Brain microvascular endothelial cell (primary cell): ENCODE data around the gene LMNB1.
A peak's percentile ranks its signal among the peaks of the same experiment; 100 is the strongest.

Experiments
- DNase-seq: peaks from one replicate; pipeline ENCODE4 v3.0.0-alpha.2; 2020
- H3K27ac ChIP-seq: fragments of 250-450 bp; sonication (Bioruptor Pico); 2 replicates; pipeline ENCODE4 v1.5.1; 2020; ENCODE audit warnings: mild to moderate bottlenecking, moderate library complexity
- H3K27me3 ChIP-seq: fragments of 250-450 bp; sonication (Bioruptor Pico); replicated peaks from 2 replicates; pipeline ENCODE4 v1.5.1; 2020; ENCODE audit warnings: mild to moderate bottlenecking
- H3K36me3 ChIP-seq: fragments of 250-450 bp; sonication (Bioruptor Pico); replicated peaks from 2 replicates; pipeline ENCODE4 v1.5.1; 2020; ENCODE audit warnings: mild to moderate bottlenecking
- H3K4me3 ChIP-seq: 2 replicates; pipeline ENCODE4 v1.5.1; 2011; ENCODE audit warnings: low read depth, mild to moderate bottlenecking, control low read depth, low read length, moderate library complexity
- CTCF ChIP-seq: IDR thresholded peaks from 2 replicates; pipeline ENCODE4 v1.5.1; 2011; ENCODE audit warnings: low read depth, mild to moderate bottlenecking, moderate library complexity, low read length, control low read depth, inconsistent platforms; ENCODE audit errors: missing control alignments
- in situ Hi-C: cut with HindIII; loops from 2 replicates; pipeline ENCODE4 v1.10.0; 2017; ENCODE audit warnings: low sequenced_read_pairs, low pct_ligation_motif_present

The LMNB1 gene

GRCh38 chr5:126846344-126846743 is 69.4 kb downstream of the LMNB1 start:
- Histone ChIP-seq H3K27ac (no peak overlapping the region), H3K27me3 (no peaks in the 10 kb centered on the region), H3K36me3 (no peaks in the 10 kb centered on the region), H3K4me3 (no peak overlapping the region)
- DNase-seq, result no peak
- peak; percentile 26 for TF ChIP-seq CTCF
- in situ Hi-C loops, result no loop called here

- Histone ChIP-seq H3K4me3 (no peak overlapping the region), H3K36me3 (no peaks in the 10 kb centered on the region), H3K27me3 (no peaks in the 10 kb centered on the region), H3K27ac (no peak overlapping the region)
- in situ Hi-C loops, result no loop called here
- DNase-seq, result no peak
- TF ChIP-seq CTCF, result no peak
These were observed 70.0 kb downstream of the LMNB1 start for GRCh38 chr5:126846744-126847455.

GRCh38 chr5:126847456-126847820 is 70.5 kb downstream of the LMNB1 start:
- Histone ChIP-seq H3K36me3 (no peaks in the 10 kb centered on the region), H3K4me3 (no peak overlapping the region), H3K27me3 (no peaks in the 10 kb centered on the region), H3K27ac (no peak overlapping the region)
- DNase-seq, result no peak
- in situ Hi-C loops, result no loop called here
- no peak for TF ChIP-seq CTCF

GRCh38 chr5:126847826-126848251 is 70.9 kb downstream of the LMNB1 start:
- no peak for TF ChIP-seq CTCF
- no peak overlapping the region for H3K27ac ChIP-seq
- no peaks in the 10 kb centered on the region for H3K27me3 ChIP-seq
- DNase-seq, result no peak
- no peak overlapping the region for H3K4me3 ChIP-seq
- H3K36me3 ChIP-seq, result no peaks in the 10 kb centered on the region
- in situ Hi-C loops, result no loop called here

GRCh38 chr5:126848253-126848652 is 71.3 kb downstream of the LMNB1 start:
- in situ Hi-C loops, result no loop called here

More at GRCh38 chr5:126848253-126848652, 71.3 kb downstream of the LMNB1 start:
- no peak for DNase-seq
- no peaks in the 10 kb centered on the region for H3K36me3 ChIP-seq
- no peak for TF ChIP-seq CTCF
- no peaks in the 10 kb centered on the region for H3K27me3 ChIP-seq
- H3K4me3 ChIP-seq, result no peak overlapping the region
- no peak overlapping the region for H3K27ac ChIP-seq
